CD4-positive, alpha-beta T cell treated with Interleukin-1 beta for 1 hour (primary cell): Measurements from ENCODE around the gene SNRNP70.
"Not testable (repeated sequence)": the region's sequence is repeated elsewhere in the genome, so short reads cannot be mapped to it uniquely, and the experiment has no call there.

Experiments
- DNase-seq, 2 donors: peaks; one replicate each; pipeline ENCODE4 v3.0.0-alpha.2; 2020 to 2022

SNRNP70 gene

DNA sequence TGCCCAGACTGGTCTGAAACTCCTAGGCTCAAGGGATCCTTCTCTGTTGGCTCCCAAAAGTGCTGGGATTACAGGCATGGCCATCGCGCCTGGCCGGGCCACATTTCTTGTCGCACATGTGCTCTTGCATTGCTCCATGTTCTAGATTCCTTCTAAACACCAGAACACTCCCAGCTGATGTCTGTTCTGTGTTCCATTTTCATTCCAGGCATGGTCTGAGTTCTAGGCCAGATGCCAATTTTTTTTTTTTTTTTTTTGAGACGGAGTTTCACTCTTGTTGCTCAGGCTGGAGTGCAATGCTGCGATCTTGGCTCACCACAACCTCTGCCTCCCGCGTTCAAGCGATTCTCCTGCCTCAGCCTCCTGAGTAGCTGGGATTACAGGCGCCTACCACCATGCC, 36.6 kb downstream of the SNRNP70 start:
- DNase-seq: not testable (repeated sequence)

DNA sequence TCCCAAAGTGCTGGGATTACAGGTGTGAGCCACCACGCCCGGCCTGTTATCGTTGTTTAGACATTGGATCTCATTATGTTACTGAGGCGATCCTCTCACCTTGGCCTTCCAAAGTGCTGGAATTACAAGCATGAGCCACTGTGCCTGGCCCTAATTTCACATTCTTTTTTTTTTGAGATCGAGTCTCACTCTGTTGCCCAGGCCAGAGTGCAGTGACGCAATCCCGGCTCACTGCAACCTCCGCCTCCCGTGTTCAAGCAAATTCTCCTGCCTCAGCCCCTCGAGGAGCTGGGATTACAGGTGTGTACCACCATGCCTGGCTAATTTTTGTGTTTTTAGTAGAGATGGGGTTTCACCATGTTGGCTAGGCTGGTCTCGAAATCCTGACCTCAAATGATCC, 38.0 kb downstream of the SNRNP70 start:
- not testable (repeated sequence) for DNase-seq

DNA sequence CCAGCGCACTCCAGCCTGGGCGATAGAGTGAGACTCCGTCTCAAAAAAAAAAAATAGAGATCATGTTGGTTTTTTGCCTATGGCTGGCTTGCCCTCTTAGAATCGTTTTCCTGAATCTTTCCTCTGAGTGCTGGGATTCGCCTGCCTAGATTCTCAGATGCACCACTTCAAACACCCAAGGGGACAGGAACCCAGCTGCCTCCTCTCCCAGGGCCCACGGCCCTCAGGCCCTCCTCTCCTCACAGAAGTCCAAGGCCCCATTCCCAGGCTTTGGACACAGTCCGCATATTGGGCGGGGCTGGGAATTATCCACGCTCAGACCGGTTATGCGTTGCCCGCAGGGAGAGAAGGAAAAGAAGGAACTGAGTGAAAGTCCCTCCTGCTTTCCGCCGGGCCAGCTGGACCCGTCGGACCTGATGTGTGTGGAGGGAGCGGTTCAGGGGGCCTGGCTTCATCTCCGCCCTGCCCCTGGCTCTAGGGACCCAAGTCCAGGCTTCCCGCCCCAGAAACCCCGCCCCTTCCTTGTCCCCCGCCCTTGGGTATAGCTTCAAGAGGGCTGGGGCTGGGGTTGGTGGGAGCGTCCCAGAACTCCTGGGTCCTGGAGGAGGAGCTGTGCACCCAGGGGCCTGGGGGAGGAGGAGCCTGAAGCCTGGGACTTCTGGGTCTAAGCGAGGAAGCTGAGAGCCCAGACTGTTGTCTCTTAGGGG, 39.9 kb downstream of the SNRNP70 start:
- no peak for DNase-seq

DNA sequence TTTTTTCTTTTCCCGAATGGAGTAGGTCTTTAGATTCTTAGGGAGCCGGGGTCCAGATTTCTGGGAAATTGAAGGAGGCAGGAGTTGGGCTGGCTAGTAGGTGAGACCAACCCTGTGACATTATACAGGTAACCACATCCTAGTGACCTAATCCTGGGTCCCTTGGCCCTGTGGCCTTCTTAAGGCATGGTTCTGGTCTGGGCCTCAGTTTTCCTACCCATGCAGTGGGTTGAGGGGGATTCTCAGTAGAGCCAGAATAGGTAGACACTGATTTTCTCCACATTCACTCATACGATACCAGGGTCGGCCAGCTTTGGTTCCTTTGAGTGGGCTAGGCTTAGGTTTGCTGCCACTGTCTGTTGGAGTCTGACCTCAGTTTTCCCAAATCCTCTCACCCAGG, 41.3 kb downstream of the SNRNP70 start:
- DNase-seq: no peak

DNA sequence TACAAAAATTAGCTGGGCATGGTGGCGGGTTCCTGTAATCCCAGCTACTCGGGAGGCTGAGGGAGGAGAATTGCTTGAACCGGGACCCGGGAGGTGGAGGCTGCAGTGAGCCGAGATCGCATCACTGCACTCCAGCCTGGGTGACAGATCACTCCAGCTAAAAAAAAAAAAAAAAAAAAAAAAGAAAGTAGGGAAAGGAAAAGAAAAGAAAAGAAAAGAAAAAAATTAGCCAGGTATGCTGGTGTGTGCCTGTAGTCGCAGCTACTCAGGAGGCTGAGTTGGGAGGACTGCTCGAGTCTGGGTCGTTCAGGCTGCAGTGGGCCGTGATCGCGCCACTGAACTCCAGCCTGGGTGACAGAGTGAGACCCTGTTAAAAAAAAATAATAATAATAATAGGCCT, 42.0 kb downstream of the SNRNP70 start:
- DNase-seq: not testable (repeated sequence)

DNA sequence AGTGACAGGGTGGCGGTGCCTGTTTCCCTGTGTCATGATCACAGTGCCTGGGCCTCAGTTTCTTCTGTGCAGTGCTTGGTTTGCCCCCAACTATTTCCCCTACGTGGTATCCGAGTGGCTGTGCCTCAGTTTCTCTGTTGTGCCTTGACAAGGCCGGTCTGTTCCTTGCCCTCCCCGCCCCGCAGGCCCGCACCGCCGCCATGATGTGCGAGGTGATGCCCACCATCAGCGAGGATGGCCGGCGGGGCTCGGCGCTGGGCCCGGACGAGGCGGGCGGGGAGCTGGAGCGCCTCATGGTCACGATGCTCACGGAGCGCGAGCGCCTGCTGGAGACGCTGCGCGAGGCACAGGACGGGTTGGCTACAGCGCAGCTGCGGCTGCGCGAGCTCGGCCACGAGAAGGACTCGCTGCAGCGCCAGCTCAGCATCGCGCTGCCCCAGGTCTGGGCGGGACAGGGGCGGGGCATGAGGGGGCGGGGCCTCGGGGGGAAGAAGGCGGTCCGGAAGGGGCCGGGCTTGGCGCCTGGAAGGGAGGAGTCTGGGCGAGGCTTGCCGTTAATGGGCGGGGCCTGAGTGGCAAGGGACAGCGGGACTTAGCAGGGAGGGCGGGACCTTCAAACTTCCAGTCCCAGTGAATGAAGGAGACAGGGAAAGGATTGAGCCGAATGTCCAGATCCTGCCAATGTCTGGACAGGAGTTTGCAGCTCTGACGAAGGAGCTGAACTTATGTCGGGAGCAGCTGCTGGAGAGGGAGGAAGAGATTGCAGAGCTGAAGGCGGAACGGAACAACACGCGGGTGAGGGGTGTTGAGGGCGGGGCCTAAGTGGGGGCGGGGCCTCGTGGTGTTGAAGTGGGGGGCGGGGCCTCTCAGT, 42.7 kb downstream of the SNRNP70 start:
- DNase-seq: peak; percentile 95 to 96

DNA sequence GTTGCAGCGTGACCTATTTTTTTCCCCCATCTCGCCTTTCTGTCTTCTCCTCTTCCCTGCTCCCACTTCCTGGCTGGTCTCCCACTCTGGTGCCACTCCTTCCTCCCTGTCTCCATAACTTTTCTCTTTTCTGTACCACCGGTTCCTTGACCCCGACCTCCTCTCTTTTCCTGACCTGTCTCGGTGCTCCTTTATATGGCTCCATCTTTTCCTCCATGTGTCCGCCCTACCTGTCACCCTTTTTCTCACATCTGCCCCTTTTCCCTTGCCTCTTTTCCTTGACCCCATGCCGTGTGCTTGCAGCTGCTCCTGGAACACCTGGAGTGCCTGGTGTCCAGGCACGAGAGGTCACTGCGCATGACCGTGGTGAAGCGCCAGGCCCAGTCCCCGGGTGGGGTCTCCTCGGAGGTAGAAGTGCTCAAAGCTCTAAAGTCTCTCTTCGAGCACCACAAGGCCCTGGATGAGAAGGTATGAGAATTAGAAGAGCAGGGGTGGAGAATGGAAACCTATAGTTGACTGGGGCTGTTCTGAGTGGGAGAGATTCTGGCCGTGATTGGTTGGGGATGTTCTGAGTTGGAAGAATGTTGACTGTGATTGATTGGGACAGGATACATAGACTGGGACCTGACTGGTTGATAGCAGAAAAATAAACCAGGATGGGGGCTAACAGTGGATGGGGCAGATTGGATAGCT, 43.4 kb downstream of the SNRNP70 start:
- DNase-seq: no peak

DNA sequence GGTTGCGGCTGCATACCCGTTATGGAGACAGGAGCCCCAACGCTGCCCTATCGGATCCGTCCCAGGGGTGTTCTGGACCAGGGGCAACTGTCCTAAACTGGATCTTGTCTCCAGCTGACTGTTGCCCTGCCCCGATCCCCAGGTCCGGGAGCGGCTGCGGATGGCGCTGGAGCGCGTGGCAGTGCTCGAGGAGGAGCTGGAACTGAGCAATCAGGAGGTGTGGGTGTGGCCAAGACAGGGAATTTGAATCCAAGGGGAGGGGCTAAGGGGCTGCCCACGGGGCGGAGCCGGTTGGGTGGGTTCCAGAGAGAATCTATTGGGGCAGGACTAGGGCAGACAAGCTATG, 44.0 kb downstream of the SNRNP70 start:
- no peak for DNase-seq

DNA sequence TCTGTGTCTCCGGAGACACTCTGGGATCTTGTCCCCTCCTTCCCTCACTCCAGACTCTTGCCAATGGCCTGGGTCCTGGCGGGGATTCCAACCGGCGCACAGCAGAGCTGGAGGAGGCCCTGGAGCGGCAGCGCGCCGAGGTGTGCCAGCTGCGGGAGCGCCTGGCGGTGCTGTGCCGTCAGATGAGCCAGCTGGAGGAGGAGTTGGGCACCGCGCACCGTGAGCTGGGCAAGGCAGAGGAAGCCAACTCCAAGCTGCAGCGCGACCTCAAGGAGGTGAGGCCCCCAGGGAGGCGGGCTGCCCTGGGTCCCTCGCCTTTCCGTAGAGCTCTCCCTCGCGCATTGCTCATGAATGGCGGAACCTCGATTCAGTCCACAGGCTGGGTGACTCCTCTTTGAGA, 45.1 kb downstream of the SNRNP70 start:
- DNase-seq: no peak

DNA sequence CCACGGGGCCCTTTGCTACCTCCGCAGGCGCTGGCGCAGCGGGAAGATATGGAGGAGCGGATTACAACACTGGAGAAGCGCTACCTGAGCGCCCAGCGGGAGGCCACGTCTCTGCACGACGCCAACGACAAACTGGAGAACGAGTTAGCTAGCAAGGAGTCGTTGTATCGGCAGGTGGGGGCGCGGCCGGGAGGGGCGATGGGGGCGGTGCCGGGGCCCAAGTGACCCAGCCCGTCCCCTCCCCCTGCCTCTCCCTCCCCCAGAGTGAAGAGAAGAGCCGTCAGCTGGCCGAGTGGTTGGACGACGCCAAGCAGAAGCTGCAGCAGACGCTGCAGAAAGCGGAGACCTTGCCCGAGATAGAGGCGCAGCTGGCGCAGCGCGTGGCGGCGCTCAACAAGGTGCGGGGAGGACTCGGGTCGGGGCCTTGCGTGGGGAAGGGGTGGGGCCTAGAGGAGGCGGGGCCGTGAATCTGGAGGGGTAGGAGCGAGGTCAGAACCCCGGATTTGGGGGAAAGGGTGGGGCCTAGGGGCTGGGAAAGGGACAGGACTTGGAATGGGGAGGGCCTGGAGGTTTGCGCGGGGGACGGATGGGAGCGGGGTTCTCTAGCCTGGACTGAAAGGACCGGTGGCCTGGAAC, 47.8 kb downstream of the SNRNP70 start:
- peak; percentile 42 to 45 for DNase-seq

DNA sequence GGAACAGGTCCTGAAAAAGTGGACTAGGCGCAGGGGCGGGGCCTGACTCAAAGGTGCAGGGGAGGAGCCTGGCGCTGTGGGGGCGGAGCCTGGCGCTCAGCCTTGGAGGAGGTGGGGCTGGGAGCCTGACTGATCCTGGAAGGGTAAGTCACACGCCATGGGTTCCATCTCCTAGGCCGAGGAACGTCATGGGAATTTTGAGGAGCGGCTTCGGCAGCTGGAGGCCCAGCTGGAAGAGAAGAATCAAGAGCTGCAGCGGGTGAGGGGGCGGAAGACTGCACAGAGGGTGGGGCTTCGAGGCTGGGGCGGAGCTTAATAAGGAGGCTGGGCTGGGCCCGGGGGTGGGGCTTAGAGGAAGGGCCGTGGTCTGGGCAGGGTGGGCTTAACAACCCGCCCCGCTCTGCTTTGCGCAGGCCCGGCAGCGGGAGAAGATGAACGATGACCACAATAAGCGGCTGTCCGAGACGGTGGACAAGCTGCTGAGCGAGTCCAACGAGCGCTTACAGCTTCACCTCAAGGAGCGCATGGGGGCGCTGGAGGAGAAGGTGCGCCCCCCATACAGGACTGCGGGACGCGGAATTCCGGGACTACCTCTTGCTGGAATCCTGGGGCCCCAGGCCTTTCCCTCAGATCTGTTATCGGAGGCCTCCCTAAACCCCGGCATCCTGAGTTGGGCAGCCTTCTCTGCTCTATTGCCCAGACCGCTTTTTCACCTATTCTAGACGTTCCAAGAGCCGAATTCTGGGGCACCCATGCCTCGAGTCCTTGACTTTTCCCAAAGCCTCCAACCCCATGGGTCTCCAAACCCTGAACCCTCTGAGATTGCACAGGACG, 48.6 kb downstream of the SNRNP70 start:
- peak; percentile 50 to 58 for DNase-seq

DNA sequence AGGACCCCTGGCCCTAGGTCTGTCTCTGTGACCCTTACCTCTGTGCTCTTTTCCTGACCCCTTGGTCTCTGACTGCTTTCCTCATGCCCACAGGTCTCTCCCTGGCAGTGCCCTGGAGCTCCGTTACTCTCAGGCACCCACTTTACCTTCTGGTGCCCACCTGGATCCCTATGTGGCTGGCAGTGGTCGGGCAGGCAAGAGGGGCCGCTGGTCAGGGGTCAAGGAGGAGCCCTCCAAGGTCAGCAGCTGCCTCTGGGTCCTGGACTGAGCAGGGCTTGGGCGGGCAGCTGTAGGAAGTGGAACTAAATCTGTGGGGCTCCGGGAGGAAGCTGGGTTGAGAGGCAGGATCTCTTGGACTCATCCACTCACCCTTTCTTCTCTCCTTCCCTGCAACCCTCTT, 50.4 kb downstream of the SNRNP70 start:
- DNase-seq: no peak

DNA sequence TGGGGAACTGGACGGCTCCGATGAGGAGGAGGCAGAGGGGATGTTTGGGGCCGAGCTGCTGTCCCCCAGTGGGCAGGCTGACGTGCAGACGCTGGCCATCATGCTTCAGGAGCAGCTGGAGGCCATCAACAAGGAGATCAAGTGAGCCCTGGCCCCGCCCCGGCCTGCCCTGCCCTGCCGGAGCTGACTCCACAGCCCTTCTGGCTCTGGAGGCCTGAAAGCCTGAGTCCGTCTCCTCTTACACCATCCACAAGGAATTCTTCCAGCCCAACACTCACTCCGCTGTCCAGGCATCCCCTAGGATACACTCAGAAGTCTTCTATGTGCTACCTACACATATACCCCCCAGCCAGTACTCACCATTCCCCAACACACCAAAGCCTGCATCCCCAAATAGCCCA, 51.5 kb downstream of the SNRNP70 start:
- no peak for DNase-seq

DNA sequence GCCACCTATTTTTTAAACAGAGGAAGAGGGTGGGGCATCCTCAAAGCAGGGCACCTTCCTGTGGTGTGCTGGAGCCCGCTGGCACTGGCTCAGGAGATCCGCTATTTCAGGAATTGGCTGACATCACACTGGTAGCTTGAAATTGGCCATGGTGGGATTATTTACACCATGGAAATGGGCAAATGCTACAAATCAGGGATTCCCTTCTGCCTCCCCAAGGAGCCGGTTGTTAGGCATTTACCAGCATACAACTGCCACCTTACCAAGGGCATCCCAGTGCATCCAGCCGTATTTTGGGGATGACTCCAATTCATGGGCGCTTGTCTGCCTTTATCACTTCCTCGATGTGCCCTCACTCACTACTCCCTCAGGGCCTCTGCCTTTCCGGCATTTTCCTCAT, 55.7 kb downstream of the SNRNP70 start:
- no peak for DNase-seq

DNA sequence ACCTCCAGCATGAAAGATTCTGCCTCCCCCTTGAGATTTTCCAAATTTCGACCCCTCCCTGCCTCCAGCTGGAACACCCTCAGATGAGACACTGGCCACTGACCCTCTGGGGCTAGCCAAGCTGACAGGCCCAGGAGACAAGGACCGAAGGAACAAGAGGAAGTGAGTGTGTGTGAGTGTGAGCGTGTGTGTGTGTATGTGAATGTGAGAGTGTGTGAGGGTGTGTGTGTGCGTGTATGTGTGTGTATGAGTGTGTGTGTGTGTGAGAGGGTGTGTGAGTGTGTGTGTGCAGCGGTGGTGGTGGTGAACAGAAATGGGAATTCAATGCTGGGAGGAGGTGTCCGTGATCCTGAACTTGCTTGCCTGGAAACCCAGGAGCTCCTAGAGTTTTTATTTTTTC, 56.1 kb downstream of the SNRNP70 start:
- no peak for DNase-seq

DNA sequence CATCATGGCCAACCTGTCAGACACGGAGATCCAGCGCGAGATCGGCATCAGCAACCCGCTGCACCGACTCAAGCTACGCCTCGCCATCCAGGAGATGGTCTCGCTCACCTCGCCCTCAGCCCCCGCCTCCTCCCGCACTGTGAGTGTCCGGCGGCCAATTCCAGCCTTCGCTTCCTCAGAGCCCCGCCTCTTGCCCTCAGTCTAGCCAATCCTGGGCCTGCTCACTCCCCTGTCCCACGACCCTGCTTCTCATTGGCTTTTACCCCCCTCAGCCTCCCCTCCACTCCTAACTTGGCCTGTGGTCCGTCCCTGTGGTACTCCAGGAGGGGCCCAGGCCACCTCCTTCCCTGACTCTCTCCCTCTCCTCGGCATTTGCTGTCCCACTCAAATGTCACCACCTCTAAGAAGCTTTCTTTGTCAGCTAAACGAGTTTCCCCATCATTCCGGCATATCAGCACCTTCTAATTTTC, 57.6 kb downstream of the SNRNP70 start:
- peak; percentile 61 to 73 for DNase-seq

DNA sequence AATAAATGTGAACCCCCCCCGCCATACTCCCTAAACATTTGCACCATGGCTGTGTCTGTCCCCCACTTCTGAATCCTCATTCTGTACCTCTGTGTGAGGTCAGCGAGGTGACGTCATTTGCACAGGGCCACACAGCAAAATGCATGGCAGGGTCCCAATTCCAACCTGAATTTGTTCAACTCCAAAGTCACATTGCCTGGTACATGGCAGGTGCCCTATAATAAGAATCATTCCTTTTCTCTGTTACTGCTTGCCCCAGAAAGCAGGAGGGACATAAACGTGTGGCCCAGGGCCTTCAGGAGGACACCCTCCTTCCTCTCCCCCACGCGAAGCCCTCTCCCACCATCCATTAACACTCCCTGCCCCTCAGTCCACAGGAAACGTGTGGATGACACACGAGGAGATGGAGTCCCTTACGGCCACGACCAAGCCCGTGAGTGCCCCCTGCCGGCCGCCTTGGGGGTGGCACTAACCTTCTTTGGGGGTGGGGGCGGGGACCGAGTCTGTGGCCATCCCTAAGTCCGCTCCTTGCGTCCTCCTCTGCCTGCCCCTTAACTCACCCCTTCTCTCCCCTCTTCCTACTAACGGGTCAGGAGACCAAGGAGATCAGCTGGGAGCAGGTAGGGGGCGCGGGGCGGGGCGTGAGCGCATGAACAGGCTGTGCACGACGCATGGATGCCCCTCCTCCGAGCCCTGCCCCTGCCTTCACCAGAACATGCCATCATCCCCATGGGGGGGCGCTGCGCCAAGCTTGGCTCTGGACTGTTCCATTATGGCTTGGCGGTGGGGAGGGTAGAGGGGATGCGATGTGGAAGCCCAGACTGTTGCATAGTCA, 60.5 kb downstream of the SNRNP70 start:
- DNase-seq: peak; percentile 70 to 75

DNA sequence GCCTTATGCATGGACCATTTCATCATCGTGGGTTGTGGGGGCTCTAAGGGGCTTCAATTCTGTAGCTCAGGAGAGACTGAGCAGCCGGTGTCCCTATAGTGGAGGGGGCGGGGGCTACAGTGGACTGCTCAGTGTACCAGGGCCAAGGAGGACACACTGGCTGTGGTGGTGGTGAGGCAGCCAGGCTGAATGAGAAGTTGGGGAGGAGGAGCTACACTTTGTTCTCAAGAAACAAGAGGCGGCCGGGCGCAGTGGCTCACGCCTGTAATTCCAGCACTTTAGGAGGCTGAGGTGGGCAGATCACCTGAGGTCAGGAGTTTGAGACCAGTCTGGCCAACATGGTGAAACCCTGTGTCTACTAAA, 61.1 kb downstream of the SNRNP70 start:
- DNase-seq: not testable (repeated sequence)

DNA sequence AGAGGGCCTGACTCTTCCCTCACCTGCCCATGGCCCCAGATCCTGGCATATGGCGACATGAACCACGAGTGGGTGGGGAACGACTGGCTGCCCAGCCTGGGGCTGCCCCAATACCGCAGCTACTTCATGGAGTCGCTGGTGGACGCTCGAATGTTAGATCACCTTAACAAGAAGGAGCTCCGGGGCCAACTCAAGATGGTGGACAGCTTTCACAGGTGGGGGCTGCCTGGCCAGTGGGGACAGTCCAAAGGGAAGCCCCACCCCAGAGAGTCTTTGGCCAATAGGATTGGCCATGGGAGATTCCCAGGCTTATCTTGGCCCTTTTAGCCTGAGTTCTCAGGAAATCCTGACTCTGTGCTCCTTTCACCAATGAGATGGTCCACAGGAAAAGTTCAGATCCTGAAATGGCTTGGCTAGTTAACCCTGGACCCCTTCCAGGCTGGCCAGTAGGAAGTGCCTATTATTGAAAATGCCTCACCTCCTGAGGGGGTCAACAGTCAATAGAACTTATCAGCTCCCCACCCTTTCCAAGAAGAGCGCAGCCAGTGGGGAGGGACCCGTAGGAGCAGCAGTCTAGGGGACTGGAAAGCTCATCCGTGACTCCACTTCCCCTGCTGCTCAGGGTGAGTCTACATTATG, 62.9 kb downstream of the SNRNP70 start:
- DNase-seq: no peak

DNA sequence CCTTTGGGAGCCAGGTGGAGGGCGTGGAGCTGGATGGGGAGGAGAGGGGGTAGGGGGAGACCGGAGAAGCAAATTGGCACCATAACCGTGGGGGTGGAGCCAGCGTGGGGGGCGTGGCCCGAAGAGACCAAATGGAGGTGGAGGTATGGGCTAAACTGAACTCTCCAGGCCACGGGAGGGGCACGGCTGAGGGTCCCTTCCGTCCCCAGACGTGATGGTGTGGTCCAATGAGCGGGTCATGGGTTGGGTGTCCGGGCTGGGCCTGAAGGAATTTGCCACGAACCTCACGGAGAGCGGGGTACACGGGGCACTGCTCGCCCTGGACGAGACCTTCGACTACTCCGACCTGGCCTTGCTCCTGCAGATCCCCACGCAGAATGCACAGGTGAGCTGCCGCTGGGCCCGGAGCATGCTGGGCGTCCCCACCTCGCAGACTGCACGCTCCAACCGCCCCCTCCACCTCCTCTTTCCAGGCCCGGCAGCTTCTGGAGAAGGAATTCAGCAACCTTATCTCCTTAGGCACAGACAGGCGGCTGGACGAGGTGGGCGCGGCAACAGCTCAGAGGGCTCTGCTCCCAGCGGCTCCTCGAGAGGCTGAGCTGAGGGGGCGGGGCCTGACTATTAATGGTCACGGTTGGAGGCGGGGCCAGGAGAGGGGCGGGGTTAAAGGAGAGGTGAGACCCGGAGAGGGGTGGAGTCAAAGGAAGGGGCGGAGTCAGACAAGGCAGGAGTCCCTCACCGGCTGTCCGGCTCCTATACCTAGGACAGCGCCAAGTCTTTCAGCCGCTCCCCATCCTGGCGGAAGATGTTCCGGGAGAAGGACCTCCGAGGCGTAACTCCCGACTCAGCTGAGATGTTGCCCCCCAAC, 63.8 kb downstream of the SNRNP70 start:
- peak; percentile 86 for DNase-seq
